ENCODE results near the gene FRAS1. TPM values are rescaled to one million over a fixed set of nuclear protein-coding genes. Genes with fewer than 3 reads are reported as not detected.

Gene FRAS1
- total and polyA plus RNA-seq, 4 experiments from 2014 or later, result not detected

DNA sequence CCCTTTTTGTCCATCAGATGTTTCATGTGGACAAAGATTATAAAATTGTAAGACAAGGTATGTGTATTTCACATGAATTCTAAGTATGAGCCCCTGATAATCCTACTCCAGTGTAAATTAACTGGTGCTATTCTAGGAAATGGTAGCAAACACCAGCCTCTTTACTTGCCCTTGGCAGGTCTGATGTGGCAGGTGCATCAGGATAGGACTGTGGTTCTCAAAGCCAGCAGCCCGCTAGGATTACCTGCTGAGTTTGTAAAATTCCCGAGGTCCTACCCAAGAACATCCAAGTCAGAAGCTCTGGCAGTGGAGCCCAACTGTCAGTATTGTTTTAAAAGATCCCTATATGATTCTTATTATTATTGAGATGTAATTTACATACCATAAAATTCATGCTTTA is 320.4 kb downstream of the FRAS1 start:
- Histone ChIP-seq H3K36me3 (ENCODE audit: insufficient read depth, low read length) (no peaks in the 10 kb centered on the region), H3K27me3 (ENCODE audit: insufficient read depth, low read length) (no peaks in the 10 kb centered on the region), H3K9me3 (ENCODE audit: control insufficient read depth in 1 of 2, low read length in 2 of 2) (no peaks in the 10 kb centered on the region), H3K4me3 (ENCODE audit: low read length in 2 of 2) (no peak overlapping the region), H3K4me1 (ENCODE audit: insufficient read depth, low read length) (no peaks in the 10 kb centered on the region), H3K27ac (ENCODE audit: low read depth, low read length) (no peak overlapping the region)
- Mint-ChIP-seq H3K27me3 (peaks cover 0 to 4% of the 10 kb centered on the region in 2 donors), H3K4me3 (no peak overlapping the region), H3K4me1 (no peaks in the 10 kb centered on the region), H3K27ac (no peak overlapping the region), H3K9me3 (no peaks in the 10 kb centered on the region), H3K36me3 (no peaks in the 10 kb centered on the region)
- POLR2A ChIA-PET (ENCODE audit: partially characterized antibody), result no interaction called here
- no peak for DNase-seq
- intact Hi-C loops (cut with micrococcal nuclease), result no loop called here
- CTCF ChIA-PET (ENCODE audit: partially characterized antibody), result no interaction called here

DNA sequence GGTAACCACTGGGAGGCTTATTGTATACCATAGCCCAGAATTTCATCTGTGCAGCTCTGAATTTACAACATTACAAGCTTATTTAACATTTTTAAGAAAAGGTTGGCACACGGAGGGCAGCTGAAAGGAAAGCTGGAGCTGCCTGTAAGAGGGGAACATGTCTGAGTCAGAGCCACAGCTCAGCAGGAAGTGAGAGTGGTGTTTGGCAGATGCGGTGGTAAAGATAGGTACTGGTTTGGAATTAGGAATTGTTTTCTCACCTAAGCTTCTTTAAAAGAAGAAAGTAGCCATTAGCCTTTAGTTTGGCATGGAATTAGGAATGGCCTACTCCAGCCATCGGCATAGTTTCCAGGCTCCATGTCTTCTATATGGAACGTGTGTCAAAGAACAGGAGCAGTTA is 321.9 kb downstream of the FRAS1 start:
- intact Hi-C loops (cut with micrococcal nuclease), result no loop called here
- no peak for DNase-seq
- CTCF ChIA-PET (ENCODE audit: partially characterized antibody), result no interaction called here
- no peaks in the 10 kb centered on the region for H3K4me1 ChIP-seq (ENCODE audit: insufficient read depth, low read length)
- no peak overlapping the region for H3K27ac ChIP-seq (ENCODE audit: low read depth, low read length)
- H3K4me3 Mint-ChIP-seq, result no peak overlapping the region
- no peaks in the 10 kb centered on the region for H3K9me3 Mint-ChIP-seq
- peaks cover 2 to 4% of the 10 kb centered on the region in 2 donors for H3K27me3 Mint-ChIP-seq
- H3K9me3 ChIP-seq (ENCODE audit: control insufficient read depth in 1 of 2, low read length in 2 of 2), result no peaks in the 10 kb centered on the region
- no peak overlapping the region for H3K4me3 ChIP-seq (ENCODE audit: low read length in 2 of 2)
- H3K4me1 Mint-ChIP-seq, result no peaks in the 10 kb centered on the region
- no peaks in the 10 kb centered on the region for H3K36me3 Mint-ChIP-seq
- POLR2A ChIA-PET (ENCODE audit: partially characterized antibody), result no interaction called here
- H3K27me3 ChIP-seq (ENCODE audit: insufficient read depth, low read length), result no peaks in the 10 kb centered on the region
- no peak overlapping the region for H3K27ac Mint-ChIP-seq
- H3K36me3 ChIP-seq (ENCODE audit: insufficient read depth, low read length), result no peaks in the 10 kb centered on the region

DNA sequence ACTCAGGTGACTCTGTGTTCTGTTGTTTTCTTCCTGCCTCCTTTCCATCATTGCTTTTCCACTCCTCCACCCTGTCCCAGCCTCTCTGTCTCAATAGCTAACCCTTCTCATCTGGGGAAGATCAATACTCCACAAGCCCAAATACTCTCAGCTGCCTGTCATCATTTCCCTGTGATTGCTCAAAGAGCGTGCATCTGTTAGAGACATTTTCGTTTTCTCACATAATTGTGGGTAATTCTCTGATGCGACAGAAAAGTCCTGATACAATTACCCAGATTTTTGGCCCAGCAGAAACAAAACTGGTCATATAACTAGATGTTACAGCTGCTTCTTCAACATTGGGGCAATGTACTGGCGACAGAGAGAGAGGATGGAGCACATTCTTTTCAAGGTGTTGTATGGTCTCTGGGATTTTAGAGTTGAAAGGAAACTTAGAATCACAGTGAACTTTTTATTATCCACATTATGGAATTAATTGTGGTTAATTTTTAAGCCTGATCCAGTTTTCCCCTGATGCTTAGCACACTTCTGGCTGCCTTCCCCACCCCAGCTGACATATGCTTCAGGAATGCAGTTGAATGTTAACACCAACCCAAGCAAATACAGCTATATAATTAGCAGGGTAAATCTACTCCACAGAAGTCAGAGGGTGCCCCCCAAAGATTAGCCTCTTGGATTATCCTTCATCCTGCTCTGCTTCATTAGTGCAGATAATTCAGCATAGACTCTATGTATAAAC is 323.0 kb downstream of the FRAS1 start:
- H3K4me3 ChIP-seq (ENCODE audit: low read length in 2 of 2), result no peak overlapping the region
- H3K4me1 Mint-ChIP-seq, result no peaks in the 10 kb centered on the region
- H3K4me3 Mint-ChIP-seq, result no peak overlapping the region
- no peaks in the 10 kb centered on the region for H3K36me3 ChIP-seq (ENCODE audit: insufficient read depth, low read length)
- ChIA-PET CTCF (ENCODE audit: partially characterized antibody) (no interaction called here), POLR2A (ENCODE audit: partially characterized antibody) (no interaction called here)
- DNase-seq, result no peak
- H3K36me3 Mint-ChIP-seq, result no peaks in the 10 kb centered on the region
- intact Hi-C loops (cut with micrococcal nuclease), result no loop called here
- H3K27ac ChIP-seq (ENCODE audit: low read depth, low read length), result no peak overlapping the region
- no peaks in the 10 kb centered on the region for H3K4me1 ChIP-seq (ENCODE audit: insufficient read depth, low read length)
- no peaks in the 10 kb centered on the region for H3K27me3 ChIP-seq (ENCODE audit: insufficient read depth, low read length)
- peaks cover 2 to 7% of the 10 kb centered on the region in 2 donors for H3K27me3 Mint-ChIP-seq
- no peaks in the 10 kb centered on the region for H3K9me3 Mint-ChIP-seq
- no peaks in the 10 kb centered on the region for H3K9me3 ChIP-seq (ENCODE audit: control insufficient read depth in 1 of 2, low read length in 2 of 2)
- H3K27ac Mint-ChIP-seq, result peak overlapping the region in 1 of 7 donors; percentile 45

DNA sequence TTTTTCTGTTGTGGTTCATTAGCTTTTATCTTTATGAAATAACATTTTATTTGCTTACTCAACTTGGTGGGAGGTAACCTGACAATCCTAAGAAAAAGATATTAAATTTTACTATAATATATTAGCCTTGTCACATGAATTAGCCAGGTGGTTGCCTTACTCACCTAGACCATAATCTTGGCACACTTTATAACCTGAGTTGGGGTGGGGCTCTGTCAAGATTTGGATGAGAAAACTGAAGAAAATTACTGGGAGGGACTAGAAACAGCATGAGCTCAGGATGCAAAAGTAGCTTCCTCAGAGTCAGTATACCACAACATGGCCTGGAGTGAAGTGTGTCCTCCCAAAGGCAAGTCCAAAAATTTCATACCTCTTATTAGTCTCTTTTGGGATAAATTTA is 329.6 kb downstream of the FRAS1 start:
- Mint-ChIP-seq H3K9me3 (no peaks in the 10 kb centered on the region), H3K27me3 (peaks cover 2 to 3% of the 10 kb centered on the region in 2 donors), H3K36me3 (no peaks in the 10 kb centered on the region), H3K27ac (no peak overlapping the region), H3K4me1 (no peaks in the 10 kb centered on the region), H3K4me3 (no peak overlapping the region)
- intact Hi-C loops (cut with micrococcal nuclease), result no loop called here
- DNase-seq, result no peak
- no peak overlapping the region for H3K27ac ChIP-seq (ENCODE audit: low read depth, low read length)
- POLR2A ChIA-PET (ENCODE audit: partially characterized antibody), result no interaction called here
- H3K36me3 ChIP-seq (ENCODE audit: insufficient read depth, low read length), result no peaks in the 10 kb centered on the region
- no peak overlapping the region for H3K4me3 ChIP-seq (ENCODE audit: low read length in 2 of 2)
- H3K27me3 ChIP-seq (ENCODE audit: insufficient read depth, low read length), result no peaks in the 10 kb centered on the region
- no peaks in the 10 kb centered on the region for H3K9me3 ChIP-seq (ENCODE audit: control insufficient read depth in 1 of 2, low read length in 2 of 2)
- CTCF ChIA-PET (ENCODE audit: partially characterized antibody), result no interaction called here
- H3K4me1 ChIP-seq (ENCODE audit: insufficient read depth, low read length), result no peaks in the 10 kb centered on the region

DNA sequence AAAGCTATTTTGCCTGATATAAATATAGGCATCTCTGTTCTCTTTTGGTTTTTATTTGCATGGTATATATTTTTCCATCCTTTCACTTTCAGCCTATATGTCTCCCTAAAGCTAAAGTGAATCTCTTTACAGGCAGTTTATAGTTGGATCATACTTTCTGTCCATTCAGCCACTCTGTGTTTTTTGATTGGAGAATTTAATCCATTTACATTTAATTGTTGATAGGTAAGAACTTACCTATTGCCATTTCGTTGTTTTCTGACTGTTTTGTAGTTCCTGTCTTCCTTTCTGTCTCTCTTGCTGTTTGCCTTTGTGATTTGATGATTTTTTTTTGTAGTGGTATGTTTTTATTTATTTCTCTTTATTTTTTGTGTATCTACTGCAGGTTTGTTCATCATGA is 338.5 kb downstream of the FRAS1 start:
- Mint-ChIP-seq H3K27me3 (peaks cover 2 to 6% of the 10 kb centered on the region in 2 donors), H3K4me3 (no peak overlapping the region), H3K9me3 (peaks cover 0 to 22% (median 14%) of the 10 kb centered on the region in 8 donors), H3K36me3 (no peaks in the 10 kb centered on the region), H3K27ac (no peak overlapping the region), H3K4me1 (no peaks in the 10 kb centered on the region)
- CTCF ChIA-PET (ENCODE audit: partially characterized antibody), result no interaction called here
- H3K27ac ChIP-seq (ENCODE audit: low read depth, low read length), result no peak overlapping the region
- POLR2A ChIA-PET (ENCODE audit: partially characterized antibody), result no interaction called here
- no peaks in the 10 kb centered on the region for H3K4me1 ChIP-seq (ENCODE audit: insufficient read depth, low read length)
- no peaks in the 10 kb centered on the region for H3K36me3 ChIP-seq (ENCODE audit: insufficient read depth, low read length)
- H3K27me3 ChIP-seq (ENCODE audit: insufficient read depth, low read length), result no peaks in the 10 kb centered on the region
- H3K4me3 ChIP-seq (ENCODE audit: low read length in 2 of 2), result no peak overlapping the region
- intact Hi-C loops (cut with micrococcal nuclease), result no loop called here
- DNase-seq, result no peak
- H3K9me3 ChIP-seq (ENCODE audit: control insufficient read depth in 1 of 2, low read length in 2 of 2), result no peaks in the 10 kb centered on the region

DNA sequence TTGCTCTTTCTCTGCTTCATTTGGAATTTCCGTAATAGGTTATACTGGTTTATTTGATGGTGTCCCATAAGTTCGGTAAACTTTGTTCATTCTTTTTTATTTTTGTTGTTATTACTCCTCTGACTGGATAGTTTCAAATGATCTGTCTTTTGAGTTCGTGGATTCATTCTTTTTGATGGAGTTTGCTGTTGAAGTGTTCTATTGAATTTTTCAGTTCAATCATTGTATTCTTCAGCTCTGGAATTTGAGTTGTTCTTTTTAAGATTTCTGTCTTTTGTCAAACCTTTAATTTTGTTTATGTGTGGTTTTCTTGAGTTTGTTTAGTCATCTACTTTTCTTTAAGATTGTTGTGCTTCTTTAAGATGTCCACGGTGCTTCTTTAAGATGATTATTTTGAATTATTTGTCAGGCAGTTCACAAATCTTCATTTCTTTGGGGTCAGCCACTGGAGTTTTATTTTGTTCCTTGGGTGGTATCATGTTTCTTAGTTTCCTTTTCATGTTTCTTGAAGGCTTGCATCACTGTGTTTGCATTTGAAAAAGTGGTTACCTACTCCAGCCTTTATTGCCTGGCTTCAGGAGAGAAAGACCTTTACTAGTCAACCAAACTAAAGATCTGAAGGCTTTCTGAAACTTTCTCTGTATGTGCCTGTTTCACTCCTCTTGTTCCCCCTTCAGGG is 339.6 kb downstream of the FRAS1 start:
- intact Hi-C loops (cut with micrococcal nuclease), result no loop called here
- Mint-ChIP-seq H3K36me3 (no peaks in the 10 kb centered on the region), H3K4me3 (no peak overlapping the region), H3K9me3 (peaks cover 0 to 22% (median 14%) of the 10 kb centered on the region in 8 donors), H3K27me3 (peaks cover 2 to 6% of the 10 kb centered on the region in 2 donors), H3K27ac (no peak overlapping the region), H3K4me1 (no peaks in the 10 kb centered on the region)
- no peak for DNase-seq
- Histone ChIP-seq H3K27me3 (ENCODE audit: insufficient read depth, low read length) (no peaks in the 10 kb centered on the region), H3K9me3 (ENCODE audit: control insufficient read depth in 1 of 2, low read length in 2 of 2) (no peaks in the 10 kb centered on the region), H3K27ac (ENCODE audit: low read depth, low read length) (no peak overlapping the region), H3K4me3 (ENCODE audit: low read length in 2 of 2) (no peak overlapping the region), H3K4me1 (ENCODE audit: insufficient read depth, low read length) (no peaks in the 10 kb centered on the region), H3K36me3 (ENCODE audit: insufficient read depth, low read length) (no peaks in the 10 kb centered on the region)
- ChIA-PET CTCF (ENCODE audit: partially characterized antibody) (no interaction called here), POLR2A (ENCODE audit: partially characterized antibody) (no interaction called here)

DNA sequence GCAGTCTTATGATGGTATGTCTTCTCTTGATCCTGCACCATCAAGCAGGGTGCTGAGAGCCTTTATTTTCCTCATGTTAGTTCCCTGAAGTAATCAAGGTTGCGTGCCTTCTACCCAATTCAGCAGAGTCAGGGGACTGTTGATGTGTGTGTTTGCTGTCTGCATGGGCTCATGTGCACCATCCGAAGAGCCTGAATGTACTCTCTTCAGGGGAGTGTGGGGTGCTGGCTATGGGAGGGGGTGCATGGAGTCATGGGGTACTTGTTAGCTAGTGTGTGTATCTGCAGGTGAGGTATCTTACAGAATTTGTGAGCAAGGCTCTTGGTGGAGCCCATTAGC is 340.1 kb downstream of the FRAS1 start:
- CTCF ChIA-PET (ENCODE audit: partially characterized antibody), result no interaction called here

More for the DNA sequence above, 340.1 kb downstream of the FRAS1 start:
- no peaks in the 10 kb centered on the region for H3K9me3 ChIP-seq (ENCODE audit: control insufficient read depth in 1 of 2, low read length in 2 of 2)
- Mint-ChIP-seq H3K9me3 (peaks cover 0 to 22% (median 14%) of the 10 kb centered on the region in 8 donors), H3K4me1 (no peaks in the 10 kb centered on the region), H3K36me3 (no peaks in the 10 kb centered on the region), H3K27ac (no peak overlapping the region), H3K4me3 (no peak overlapping the region), H3K27me3 (peaks cover 2 to 6% of the 10 kb centered on the region in 2 donors)
- H3K27ac ChIP-seq (ENCODE audit: low read depth, low read length), result no peak overlapping the region
- no peaks in the 10 kb centered on the region for H3K27me3 ChIP-seq (ENCODE audit: insufficient read depth, low read length)
- no peak overlapping the region for H3K4me3 ChIP-seq (ENCODE audit: low read length in 2 of 2)
- DNase-seq, result no peak
- POLR2A ChIA-PET (ENCODE audit: partially characterized antibody), result no interaction called here
- no peaks in the 10 kb centered on the region for H3K36me3 ChIP-seq (ENCODE audit: insufficient read depth, low read length)
- intact Hi-C loops (cut with micrococcal nuclease), result no loop called here
- H3K4me1 ChIP-seq (ENCODE audit: insufficient read depth, low read length), result no peaks in the 10 kb centered on the region

Measured in CD4-positive, alpha-beta memory T cell (primary cell).